Superior temporal gyrus (tissue), 1 donor: ENCODE measurements around the gene SLC9A9.
"Not testable (repeated sequence)": the region's sequence is repeated elsewhere in the genome, so short reads cannot be mapped to it uniquely, and the experiment has no call there.

ENCODE experiments used
- DNase-seq: peaks from one replicate; pipeline ENCODE4 v3.0.0-alpha.2; 2016; ENCODE audit errors: extremely low spot score

The SLC9A9 gene

DNA sequence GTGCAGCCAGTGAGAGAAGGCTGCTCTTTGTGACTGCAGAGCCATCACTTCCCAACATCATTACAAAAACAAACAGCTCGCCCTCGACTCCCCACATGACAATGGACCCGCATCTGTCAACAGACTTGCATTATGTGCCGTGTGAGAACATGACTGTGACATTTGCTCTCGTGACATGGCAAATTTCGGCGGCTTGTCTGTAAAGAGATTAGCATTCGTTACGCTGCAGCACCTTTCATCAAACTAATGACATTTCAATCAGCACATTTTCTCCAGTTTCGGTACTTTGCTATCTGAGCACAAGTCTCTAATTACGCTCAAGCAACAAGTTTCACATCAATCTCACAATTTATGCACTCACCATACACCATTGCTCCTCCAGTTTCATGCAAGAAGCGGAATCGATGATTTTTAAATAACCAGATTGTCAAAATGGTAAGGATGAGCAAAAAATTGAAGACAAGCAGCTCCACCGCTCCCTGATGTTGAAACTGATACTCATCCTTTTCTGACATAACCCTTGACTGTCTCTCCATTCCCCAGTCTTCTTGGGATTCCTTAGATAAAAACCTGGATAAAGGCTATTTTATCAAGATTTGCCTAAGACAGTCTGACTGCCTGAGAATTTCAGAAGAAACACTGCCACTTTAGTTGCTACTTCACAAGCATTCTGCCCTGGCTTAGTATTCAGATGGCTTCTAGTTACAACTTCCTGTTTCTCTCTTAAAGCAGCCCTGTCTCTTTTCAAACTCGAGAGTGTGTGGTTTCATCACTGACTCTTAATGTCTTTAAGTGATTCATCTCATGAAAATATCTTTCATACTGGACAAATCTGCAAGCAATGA, at the start of gene SLC9A9:
Gene SLC9A9, minus strand, starts transcription at position 682 of the 845 bp plus-strand sequence. Its CDS starts 146 bp downstream, at position 536.
- DNase-seq, result peak; percentile 90

DNA sequence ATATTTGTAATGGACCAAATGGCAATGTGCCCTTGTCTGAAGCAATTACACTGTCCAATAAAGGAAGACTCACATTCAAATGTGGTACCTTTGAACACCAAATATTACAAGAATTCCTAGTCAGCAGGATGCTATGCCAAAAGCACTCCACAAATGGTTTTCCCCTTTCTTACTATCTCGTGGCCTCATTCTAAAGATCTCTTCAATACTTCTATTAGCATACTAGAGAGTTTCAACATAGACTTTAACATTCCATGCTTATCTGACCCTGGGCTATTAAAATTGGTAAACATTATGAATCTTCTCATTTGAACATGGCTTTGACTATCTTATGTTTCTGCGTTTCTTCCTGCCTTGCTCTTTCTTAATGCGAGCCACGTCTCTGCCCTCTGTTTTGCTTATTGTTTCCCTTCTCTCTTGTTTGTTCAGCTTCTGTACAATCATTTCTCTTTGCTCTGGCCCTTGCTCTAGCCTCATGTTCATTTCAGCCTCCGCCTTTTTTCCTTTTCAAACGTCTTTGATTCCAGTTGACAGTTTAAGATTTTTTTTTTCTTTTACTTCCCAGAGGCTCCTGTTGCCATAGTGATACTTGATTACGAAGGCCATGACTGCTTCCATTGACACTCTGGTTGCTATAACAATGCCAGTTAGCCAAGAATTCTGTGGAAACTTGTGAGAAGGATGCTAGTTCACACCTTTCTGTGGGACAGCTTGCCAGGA, 49.5 kb upstream of the SLC9A9 start:
- peak; percentile 66 for DNase-seq

DNA sequence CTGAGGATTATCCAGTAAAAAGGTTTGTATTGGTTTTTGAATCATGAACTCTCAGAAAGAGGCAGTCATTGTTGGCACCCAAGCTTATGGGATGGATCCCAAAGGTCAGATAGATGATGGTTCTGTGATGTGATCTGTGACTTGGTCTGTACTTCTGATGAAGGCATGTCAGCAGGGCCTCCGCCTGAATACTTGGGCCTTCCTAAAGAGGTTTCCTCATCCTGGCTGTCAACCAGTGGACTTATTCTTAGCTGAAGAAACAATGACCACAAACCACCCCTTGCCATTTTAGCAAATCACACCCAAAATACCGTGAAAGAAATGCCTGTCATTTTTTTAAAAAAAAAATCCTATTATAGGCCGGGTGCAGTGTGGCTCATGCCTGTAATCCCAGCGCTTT, 48.2 kb upstream of the SLC9A9 start:
- peak; percentile 18 for DNase-seq

DNA sequence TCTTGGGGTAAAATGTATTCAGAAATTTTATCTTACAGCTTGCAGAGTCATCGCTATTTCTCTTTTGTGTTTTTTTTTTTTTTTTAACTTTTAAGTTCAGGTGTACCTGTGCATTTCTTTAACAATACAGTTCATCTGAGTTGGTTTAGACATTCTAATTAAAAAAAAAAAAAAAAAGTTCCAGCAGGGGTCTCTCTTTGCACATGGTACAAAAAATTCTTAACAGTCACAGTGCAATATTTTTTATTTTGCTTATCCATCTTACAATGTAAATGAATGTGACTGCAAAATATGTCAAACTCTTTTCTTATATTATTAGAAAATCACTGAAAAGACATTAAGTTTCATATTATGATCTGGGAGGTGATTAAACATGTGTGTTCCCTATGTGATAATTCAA, 47.5 kb upstream of the SLC9A9 start:
- DNase-seq, result peak; percentile 77

DNA sequence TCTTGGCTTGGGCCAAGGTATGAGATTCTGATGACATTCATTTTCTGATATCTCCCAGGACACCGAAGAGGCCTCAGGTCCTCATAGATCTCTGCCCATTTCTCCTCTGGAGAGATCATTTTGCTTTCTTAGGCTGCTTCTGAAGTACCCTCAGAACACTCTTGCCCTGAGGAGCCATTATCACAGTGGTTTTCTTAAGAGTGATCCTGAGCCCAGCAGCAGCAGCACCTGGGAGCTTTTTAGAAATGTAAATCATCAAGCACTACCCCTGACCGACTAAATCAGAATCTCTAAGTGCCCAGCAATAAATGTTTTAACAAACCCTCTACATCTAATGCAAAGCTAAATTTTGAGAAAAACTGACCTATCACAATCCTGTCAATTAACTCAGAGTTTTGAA, 40.6 kb upstream of the SLC9A9 start:
- no peak for DNase-seq

DNA sequence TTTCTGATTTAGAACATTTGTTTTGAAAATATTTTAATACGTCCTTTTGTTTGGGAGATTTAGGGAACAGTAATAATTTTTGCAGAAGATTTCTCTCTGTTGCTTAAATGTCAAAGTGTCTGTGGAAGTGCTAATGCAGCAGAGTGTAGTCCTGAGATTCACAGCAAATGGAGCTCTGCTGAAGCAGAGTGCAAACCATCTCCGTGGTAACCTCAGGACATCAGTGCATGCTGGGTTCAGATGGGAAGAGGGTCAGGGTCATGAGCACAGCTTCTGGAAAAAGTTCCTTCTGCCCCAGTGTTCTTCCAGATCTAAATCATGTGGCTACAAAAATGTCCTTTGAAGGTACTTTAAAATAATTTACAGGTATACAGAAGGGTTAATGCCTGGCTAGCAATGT, 39.9 kb upstream of the SLC9A9 start:
- no peak for DNase-seq

DNA sequence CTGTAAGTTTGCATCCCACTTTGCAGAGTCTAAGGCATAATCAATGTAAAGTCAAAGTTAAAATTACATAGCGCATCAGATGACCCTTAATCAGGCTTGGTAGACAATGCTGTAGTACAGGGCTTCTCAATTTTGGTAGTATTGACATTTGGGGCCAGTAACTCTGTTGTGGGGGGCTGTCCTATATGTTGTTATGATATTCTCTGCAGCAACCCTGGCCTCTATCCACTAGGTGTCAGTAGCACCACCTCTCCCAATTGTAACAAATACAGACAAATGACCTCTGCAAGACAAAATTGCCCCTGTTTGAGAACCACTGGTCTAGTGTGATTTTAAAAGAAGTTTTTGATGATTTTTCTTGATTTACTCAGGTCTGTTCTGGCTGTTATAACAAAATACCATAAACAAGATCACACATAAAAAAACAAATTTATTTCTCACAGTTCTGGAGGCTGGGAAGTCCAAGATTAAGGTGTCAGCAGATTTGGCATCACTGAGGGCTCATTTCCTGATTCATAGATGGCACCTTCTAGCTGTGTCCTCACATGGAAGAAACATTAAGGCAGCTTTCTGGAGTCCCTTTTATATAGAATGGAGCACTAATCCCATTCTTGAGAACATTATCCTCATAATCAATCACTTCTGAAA, 37.6 kb upstream of the SLC9A9 start:
- DNase-seq, result peak; percentile 70

DNA sequence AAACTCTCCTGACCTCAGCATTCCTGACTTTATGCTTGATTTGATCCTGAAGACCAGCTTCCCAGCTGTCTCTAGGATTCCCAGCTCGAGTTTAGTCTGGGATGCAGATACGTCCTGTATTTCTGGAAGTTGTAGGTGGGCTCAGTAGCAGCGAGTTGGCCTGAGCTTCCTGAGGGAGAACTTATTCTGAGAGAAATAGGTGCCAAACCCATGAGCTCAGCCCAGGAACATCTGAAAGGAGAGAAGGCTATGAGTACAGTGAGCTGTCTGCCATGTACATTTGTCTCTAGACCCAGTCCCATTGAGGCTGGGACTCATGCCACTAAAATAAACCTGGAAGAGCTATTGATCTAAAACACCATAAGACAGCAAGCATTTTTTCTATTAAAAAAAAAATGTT, 36.6 kb upstream of the SLC9A9 start:
- no peak for DNase-seq

DNA sequence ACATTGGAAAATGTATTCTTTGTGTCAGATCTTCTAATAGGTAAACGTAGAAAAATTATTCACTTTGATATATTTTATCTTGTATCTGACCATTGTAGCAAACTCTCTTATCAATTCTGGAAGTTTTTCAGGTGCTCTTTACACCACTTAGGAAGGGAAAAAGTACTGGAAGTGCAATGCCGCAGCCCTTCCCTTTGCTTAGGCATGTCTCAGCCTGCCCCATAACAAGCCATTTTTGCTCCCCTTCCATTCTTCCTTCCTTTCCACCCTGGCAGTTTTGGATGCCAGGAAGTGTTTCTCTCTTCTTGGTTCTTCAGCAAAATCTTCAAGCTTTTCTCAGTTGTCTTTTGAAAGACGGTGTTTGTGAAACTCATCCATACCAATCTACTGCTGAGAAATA, 34.9 kb upstream of the SLC9A9 start:
- no peak for DNase-seq

DNA sequence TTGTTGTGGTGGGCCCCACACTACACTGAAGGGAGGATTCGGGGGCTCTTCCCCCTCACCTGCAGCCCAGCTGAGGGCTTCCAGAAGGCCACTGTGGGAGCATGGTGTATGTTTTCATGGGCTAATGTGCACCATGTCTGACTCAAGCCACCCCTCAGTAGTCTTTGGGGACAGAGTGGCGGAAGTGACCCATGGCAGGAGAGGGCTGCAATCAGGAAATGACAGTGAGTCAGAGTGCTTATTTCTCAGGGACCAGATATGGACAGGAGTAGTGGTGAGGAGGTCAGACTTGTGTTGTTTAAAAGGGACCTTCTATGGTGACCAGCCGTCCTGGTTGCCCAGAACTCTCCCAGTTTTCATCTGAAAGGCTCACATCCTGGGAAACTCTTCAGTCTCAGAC, 32.8 kb upstream of the SLC9A9 start:
- no peak for DNase-seq

DNA sequence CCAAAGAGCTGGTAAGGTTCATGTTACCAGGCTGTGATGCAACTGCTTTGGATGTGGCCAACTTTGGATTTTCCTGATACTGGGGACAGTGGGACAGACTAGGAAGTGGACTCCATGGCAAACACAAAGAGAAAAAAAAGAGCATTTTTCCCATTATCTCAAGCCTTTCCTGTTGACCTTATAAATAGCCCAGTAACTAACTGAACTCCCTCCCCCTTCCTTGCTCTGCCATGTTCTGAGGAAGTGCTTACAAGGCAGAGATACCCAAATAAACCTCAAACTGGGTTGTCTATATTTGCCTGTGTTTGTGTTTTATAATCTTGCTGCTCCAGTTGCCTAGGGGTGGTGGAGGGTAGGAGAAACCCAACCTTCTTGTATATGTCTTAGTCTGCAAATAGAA, 27.3 kb upstream of the SLC9A9 start:
- no peak for DNase-seq

DNA sequence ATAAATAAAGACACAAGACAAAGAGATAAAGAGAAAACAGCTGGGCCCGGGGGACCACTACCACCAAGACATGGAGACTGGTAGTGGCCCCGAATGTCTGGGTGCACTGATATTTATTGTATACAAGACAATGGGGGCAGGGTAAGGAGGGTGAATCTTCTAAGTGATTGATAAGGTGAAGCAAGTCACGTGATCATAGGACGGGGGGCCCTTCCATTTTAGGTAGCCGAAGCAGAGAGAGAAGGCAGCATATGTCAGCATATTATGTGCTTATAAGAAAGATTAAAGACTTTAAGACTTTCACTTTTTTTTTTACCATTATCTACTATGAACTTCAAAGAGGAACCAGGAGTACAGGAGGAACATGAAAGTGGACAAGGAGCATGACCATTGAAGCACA, 25.3 kb upstream of the SLC9A9 start:
- DNase-seq, result not testable (repeated sequence)

DNA sequence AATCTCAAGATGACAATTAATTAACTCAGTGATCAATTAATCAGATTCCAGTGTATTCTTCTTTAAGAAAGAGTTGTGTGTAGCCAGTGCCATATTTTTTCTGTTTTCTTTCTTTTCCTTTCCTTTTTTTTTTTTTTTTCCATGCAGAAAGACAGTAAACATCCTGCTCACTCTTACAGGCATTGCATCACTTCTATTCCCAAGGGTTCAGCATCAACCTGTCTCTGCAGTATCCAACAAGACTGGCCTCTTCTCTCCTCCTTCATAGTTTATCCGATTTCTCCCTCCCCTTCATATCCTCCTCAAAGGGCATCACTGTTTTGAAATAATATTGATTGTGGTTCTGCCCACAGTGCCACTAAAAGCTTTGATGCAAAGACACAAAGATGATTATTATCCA, 17.0 kb upstream of the SLC9A9 start:
- DNase-seq, result no peak

DNA sequence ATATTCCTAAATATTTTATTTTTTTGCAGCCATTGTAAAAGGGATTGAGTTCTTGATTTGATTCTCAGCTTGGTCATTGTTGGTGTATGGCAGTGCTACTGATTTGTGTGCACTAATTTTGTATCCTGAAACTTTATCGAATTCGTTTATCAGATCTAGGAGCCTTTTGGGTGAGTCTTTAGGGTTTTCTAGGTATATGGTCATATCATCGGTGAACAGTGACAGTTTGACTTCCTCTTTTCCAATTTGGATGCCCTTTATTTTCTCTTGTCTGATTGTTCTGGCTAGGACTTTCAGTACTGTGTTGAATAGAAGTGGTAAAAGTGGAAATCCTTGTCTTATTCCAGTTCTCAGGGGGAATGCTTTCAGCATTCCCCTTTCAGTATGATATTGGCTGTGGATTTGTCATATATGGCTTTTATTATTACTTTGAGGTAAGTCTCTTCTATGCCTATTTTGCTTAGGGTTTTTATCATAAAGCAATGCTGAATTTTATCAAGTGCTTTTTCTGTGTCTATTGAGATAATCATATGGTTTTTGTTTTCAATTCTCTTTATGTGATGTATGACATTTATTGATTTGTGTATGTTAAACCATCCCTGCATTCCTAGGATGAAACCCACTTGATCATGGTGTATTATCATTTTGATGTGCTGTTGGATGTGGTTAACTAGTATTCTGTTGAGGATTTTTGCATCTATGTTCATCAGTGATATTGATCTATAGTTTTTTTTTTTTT, 11.4 kb upstream of the SLC9A9 start:
- DNase-seq, result no peak

DNA sequence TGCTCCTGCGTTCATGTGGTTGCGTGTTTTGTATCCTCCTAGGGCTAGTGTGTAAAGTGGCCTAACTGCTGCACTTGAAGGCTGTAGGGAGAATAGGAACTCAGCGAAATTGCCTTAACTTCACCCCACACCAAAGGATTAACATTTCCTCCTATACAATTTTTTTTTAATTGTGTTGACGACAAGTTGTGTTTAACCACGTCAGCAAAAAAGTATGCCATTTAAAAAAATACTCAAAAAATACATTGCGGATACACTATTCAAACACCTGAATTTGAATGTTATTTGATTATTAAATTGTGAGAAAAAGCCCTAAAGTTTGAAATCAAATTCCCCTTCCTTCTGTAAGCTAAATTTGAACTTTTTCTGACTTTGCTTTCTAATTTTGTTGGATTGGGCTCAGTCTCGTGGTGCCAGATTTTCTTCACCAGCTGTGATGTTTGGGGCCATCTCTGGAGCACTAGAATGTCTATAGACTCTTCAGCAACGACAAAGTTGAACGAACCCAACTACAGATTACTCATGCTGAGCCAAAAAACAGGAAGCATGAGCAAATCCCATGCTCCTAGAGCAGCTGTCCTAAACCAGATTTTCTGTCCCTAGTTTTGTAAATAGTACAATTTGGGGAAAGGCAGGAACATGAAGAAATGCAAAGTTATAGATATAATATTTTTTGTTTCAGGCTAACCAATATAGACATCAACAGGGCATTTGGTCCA, 8.1 kb upstream of the SLC9A9 start:
- no peak for DNase-seq

DNA sequence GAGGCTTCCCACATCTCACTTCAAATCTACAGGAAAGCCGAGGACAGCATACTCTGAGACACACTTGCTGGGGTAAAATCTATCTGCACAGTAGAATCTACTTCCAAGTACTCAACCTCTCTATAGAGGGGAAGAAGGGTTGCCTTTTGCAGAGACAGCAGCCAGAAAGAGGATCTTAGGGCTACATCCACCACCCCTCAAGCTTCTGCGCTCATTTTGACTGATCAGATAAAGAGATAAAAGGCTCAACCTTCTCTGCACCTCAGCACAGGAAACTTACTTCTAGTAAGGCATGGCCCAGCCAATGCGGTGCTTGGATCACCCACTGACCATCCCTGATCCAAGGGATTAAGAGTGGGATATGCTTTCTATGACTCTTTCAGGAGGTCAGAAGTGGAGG, 6.9 kb upstream of the SLC9A9 start:
- DNase-seq, result no peak

DNA sequence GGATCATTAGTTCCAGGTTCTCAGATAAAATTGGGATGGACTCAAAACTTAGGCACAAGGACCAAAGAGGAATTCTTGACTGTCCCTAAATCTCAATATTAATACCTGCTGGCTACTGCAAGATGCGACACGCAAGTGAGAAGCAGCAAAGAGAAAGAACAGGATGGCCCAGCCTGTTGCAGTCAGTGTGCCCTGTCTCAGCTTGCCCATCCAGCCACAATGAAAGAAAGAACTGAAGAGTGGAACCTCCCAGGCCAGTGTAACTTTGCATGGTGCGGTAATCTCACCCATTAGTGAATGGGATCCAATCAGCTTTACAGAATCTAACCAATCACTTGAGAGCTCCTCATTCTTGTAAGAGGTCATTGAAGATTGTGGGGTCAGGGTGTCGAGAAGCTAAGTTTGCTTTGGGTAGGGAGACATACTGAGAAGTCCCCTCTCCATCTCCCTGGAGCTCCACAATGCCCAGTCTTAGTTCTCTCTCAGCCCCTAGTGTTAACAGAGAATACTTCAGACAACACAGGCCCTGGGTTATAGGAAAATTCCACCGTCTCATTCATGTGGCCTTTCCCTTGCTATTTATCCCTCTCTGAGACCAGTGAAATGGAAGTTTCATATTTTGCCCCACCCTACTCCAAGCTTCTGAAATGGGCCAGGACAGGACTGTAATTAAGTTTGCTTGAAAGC, 3.2 kb upstream of the SLC9A9 start:
- no peak for DNase-seq

DNA sequence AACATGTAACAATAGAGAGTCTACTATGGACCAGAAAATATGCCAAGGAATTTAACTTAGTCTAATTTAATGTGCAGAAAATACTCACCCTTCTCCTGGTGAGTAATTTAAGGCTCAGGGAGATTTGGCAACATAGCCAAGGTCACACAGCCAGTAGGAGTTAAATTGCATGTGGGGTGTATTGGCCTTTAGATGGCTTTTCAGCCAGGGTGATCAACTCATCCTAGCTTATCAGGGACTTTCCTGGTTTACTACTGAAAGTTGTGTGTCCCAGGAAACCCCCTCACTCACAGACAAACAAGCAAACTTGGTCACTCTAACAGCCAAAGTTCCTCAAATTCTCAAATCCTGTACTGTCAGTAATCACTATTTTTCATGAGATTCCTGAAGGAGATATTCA, 2.6 kb upstream of the SLC9A9 start:
- DNase-seq, result no peak

DNA sequence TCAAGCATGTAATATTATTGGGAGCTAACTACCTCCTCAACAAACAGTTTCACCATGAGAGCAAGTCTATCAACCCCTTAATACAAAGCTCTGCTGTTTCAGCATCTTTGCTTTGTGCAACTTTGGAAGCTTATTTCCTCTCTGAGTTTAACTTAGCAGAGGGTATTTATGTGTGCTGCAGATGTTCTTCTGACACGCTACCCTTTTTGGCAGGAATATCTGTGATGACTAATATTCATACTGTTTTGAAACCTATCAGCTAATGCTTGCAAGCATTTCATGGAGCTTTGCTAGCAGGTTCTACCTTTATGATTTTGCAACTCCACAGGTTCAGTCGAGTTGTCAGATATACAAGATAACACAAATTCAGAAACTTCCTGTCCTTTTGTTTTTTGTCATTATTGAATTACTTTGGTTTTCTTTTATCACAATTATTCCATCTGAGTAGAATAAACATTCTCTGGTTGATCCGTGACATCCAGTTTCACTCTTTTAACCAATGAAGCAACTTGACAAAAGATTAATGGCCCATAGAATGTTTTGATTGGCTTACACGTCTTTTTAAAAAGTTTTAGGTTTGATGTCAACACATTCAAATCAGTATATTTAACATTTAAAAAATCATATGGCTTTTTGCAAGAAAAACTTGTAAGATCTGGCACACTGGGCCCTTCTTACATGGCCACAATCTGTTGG, 1.7 kb upstream of the SLC9A9 start:
- DNase-seq, result no peak

DNA sequence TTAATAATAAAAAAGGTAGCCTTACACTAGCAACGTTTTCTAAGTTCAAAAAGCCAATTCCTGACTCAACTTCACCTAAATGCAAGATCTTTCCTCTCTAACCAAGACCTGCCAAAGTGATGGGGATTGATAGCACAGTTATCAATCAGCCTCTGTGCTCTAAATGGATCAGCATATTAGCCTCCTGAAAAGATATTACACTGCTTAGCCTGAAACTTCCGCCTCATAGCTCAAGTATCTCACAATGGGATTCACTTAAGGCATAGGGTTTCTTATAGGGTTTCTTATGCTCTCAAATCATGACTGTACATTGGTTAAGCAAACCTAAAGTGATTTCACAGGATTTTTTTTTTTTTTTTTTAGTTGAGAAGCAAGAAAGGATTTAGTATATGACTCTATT, 436 bp upstream of the SLC9A9 start:
- no peak for DNase-seq
